ENCODE data around the gene GNB3. TPM values are rescaled to one million over a fixed set of nuclear protein-coding genes. Genes with fewer than 3 reads are reported as not detected.

GNB3 gene
- total RNA-seq, 1 donor from 2014 or later = 16.6 TPM

DNA sequence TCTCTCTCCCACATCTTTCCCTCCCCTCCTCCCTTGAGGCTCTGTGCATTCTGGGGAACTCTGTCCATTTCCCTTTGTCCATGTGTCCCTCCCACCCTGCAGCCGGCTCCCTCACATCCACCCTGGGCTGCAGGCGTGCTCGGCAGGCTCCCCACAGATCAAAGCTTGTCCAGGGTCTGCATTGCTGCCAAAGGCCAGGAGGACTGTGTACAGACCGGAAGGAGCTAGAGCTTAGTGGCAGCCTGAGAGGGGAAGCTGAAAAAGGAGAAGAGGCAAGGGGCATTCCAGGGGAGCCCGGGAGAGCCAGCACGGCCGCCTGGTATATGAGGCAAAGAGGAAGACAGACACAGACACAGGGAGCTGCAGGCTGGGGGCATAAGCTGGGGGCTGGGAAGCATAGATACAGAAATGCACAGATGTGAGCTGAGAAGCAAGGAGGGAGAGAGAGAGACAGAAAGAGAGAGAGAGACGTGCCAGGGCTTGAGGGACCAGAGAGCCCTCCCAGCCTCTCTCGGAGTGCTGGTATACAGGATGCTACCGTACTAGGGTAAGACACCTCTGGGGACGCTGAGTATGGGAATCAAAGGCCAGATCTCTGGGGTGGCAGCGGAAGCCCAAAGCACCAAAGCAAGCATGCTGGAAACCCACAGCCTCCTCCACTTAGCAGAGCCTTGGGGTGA lies 48.1 kb upstream of the GNB3 start:
- H3K4me1 Mint-ChIP-seq (ENCODE audit: low read depth, unreplicated experiment) = peaks cover 11% of the 10 kb centered on the region
- Histone ChIP-seq H3K9me3 (ENCODE audit: insufficient read depth, low read depth, low read length) (no peaks in the 10 kb centered on the region), H3K36me3 (ENCODE audit: insufficient read depth, low read length) (no peaks in the 10 kb centered on the region), H3K9ac (ENCODE audit: low read length) (peak overlapping the region; percentile 14), H3K27me3 (ENCODE audit: insufficient read depth, low read length) (peaks cover 6% of the 10 kb centered on the region), H3K27ac (ENCODE audit: low read depth, low read length) (no peak overlapping the region), H4K20me1 (ENCODE audit: insufficient read depth, low read length) (no peaks in the 10 kb centered on the region), H3K79me2 (ENCODE audit: insufficient read depth, low read length) (no peaks in the 10 kb centered on the region), H3K4me2 (ENCODE audit: low read length) (peak overlapping the region; percentile 60), H3K4me1 (ENCODE audit: insufficient read depth, low read length) (peaks cover 9% of the 10 kb centered on the region), H2AFZ (ENCODE audit: low read depth, low read length) (peak overlapping the region; percentile 85), H3K4me3 (ENCODE audit: insufficient read depth, low read depth, low read length) (no peak overlapping the region)
- DNase-seq (ENCODE audit: low read depth) (no peak), FAIRE-seq (no peak)
- no peaks in the 10 kb centered on the region for H3K36me3 Mint-ChIP-seq (ENCODE audit: low read depth, unreplicated experiment)
- peak overlapping the region; percentile 23 for H3K27ac Mint-ChIP-seq (ENCODE audit: unreplicated experiment)
- H3K9me3 Mint-ChIP-seq (ENCODE audit: unreplicated experiment) = no peaks in the 10 kb centered on the region
- peaks cover 53% of the 10 kb centered on the region for H3K27me3 Mint-ChIP-seq (ENCODE audit: low read depth, unreplicated experiment)
- H3K4me3 Mint-ChIP-seq (ENCODE audit: unreplicated experiment) = peak overlapping the region; percentile 63
- TF ChIP-seq EZH2 (IDR thresholded peaks at IDR 0.05; ENCODE audit: insufficient read depth, low read length) (no peak), CTCF (IDR thresholded peaks at IDR 0.05; ENCODE audit: insufficient read depth, low read depth, low read length) (no peak)

DNA sequence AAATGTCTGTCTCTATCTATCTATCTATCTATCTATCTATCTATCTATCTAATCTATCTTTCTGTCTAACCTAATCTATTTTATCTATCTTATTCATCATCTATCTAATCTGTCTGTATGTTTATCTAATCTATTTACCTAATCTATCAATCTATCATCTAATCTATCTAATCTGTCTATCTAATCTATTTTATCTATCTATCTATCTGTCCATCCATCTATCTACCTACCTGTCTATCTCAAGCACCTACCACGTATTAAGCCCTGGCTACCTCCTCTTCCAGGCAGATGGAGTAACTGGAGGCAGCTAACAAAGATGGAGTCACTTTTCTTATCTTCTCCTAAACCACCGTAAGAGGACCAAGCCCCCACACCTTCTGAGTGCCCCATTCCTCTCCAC lies 45.6 kb upstream of the GNB3 start:
- H3K9ac ChIP-seq (ENCODE audit: low read length) = no peak overlapping the region
- H3K4me1 Mint-ChIP-seq (ENCODE audit: low read depth, unreplicated experiment) = peaks cover 11% of the 10 kb centered on the region
- peaks cover 3% of the 10 kb centered on the region for H3K36me3 Mint-ChIP-seq (ENCODE audit: low read depth, unreplicated experiment)
- no peak overlapping the region for H3K27ac ChIP-seq (ENCODE audit: low read depth, low read length)
- no peak overlapping the region for H2AFZ ChIP-seq (ENCODE audit: low read depth, low read length)
- no peaks in the 10 kb centered on the region for H3K9me3 ChIP-seq (ENCODE audit: insufficient read depth, low read depth, low read length)
- no peak overlapping the region for H3K4me3 Mint-ChIP-seq (ENCODE audit: unreplicated experiment)
- H3K9me3 Mint-ChIP-seq (ENCODE audit: unreplicated experiment) = no peaks in the 10 kb centered on the region
- no peak for DNase-seq (ENCODE audit: low read depth)
- no peaks in the 10 kb centered on the region for H3K79me2 ChIP-seq (ENCODE audit: insufficient read depth, low read length)
- peaks cover 9% of the 10 kb centered on the region for H3K4me1 ChIP-seq (ENCODE audit: insufficient read depth, low read length)
- no peak for FAIRE-seq
- peaks cover 6% of the 10 kb centered on the region for H3K27me3 ChIP-seq (ENCODE audit: insufficient read depth, low read length)
- no peaks in the 10 kb centered on the region for H4K20me1 ChIP-seq (ENCODE audit: insufficient read depth, low read length)
- TF ChIP-seq CTCF (IDR thresholded peaks at IDR 0.05; ENCODE audit: insufficient read depth, low read depth, low read length) = no peak
- no peak for TF ChIP-seq EZH2 (IDR thresholded peaks at IDR 0.05; ENCODE audit: insufficient read depth, low read length)
- H3K27ac Mint-ChIP-seq (ENCODE audit: unreplicated experiment) = no peak overlapping the region
- H3K4me2 ChIP-seq (ENCODE audit: low read length) = no peak overlapping the region
- peaks cover 55% of the 10 kb centered on the region for H3K27me3 Mint-ChIP-seq (ENCODE audit: low read depth, unreplicated experiment)
- H3K4me3 ChIP-seq (ENCODE audit: insufficient read depth, low read depth, low read length) = no peak overlapping the region
- H3K36me3 ChIP-seq (ENCODE audit: insufficient read depth, low read length) = no peaks in the 10 kb centered on the region

DNA sequence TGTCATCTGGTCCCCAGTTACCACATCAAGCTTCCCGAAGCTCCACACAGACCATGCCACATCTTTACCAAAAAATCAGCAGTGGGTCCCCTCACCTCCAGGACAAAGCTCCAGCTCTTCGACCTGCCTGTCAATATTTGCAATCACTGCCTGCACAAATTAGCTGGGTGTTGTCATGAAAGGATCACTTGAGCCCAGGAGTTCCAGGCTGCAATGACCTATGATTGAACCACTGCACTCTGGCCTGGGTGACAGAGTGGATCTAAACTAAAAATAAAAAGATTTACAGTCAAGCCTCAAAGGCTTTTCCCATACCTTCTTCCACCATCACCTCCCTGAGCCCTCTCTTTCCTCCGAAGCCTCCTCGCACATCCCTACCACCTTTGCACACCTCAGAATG lies 44.1 kb upstream of the GNB3 start:
- H3K4me3 ChIP-seq (ENCODE audit: insufficient read depth, low read depth, low read length) = no peak overlapping the region
- no peak overlapping the region for H3K27ac ChIP-seq (ENCODE audit: low read depth, low read length)
- no peak for TF ChIP-seq EZH2 (IDR thresholded peaks at IDR 0.05; ENCODE audit: insufficient read depth, low read length)
- TF ChIP-seq CTCF (IDR thresholded peaks at IDR 0.05; ENCODE audit: insufficient read depth, low read depth, low read length) = no peak
- no peak overlapping the region for H3K9ac ChIP-seq (ENCODE audit: low read length)
- peaks cover 52% of the 10 kb centered on the region for H3K27me3 Mint-ChIP-seq (ENCODE audit: low read depth, unreplicated experiment)
- no peak overlapping the region for H2AFZ ChIP-seq (ENCODE audit: low read depth, low read length)
- H3K27me3 ChIP-seq (ENCODE audit: insufficient read depth, low read length) = peaks cover 6% of the 10 kb centered on the region
- no peaks in the 10 kb centered on the region for H3K79me2 ChIP-seq (ENCODE audit: insufficient read depth, low read length)
- no peaks in the 10 kb centered on the region for H3K9me3 Mint-ChIP-seq (ENCODE audit: unreplicated experiment)
- peak overlapping the region; percentile 63 for H3K27ac Mint-ChIP-seq (ENCODE audit: unreplicated experiment)
- H3K4me3 Mint-ChIP-seq (ENCODE audit: unreplicated experiment) = no peak overlapping the region
- H3K4me2 ChIP-seq (ENCODE audit: low read length) = no peak overlapping the region
- peaks cover 3% of the 10 kb centered on the region for H3K36me3 Mint-ChIP-seq (ENCODE audit: low read depth, unreplicated experiment)
- no peaks in the 10 kb centered on the region for H4K20me1 ChIP-seq (ENCODE audit: insufficient read depth, low read length)
- no peaks in the 10 kb centered on the region for H3K36me3 ChIP-seq (ENCODE audit: insufficient read depth, low read length)
- no peaks in the 10 kb centered on the region for H3K9me3 ChIP-seq (ENCODE audit: insufficient read depth, low read depth, low read length)
- H3K4me1 Mint-ChIP-seq (ENCODE audit: low read depth, unreplicated experiment) = peaks cover 11% of the 10 kb centered on the region
- peaks cover 9% of the 10 kb centered on the region for H3K4me1 ChIP-seq (ENCODE audit: insufficient read depth, low read length)
- DNase-seq (ENCODE audit: low read depth) = no peak
- no peak for FAIRE-seq

Data from astrocyte (in vitro differentiated cells and primary cell).